ENCODE data around the gene RDM1. TPM values are rescaled to one million over a fixed set of nuclear protein-coding genes. Genes with fewer than 3 reads are reported as not detected.

Gene RDM1
- polyA plus RNA-seq, 1 donor: 5.6 TPM

- no peaks in the 10 kb centered on the region for H3K27me3 ChIP-seq (ENCODE audit: control insufficient read depth, insufficient read depth, low read length)
- peaks cover 25% of the 10 kb centered on the region for H3K4me1 ChIP-seq (ENCODE audit: control insufficient read depth, insufficient read depth, low read length)
- no peaks in the 10 kb centered on the region for H3K36me3 ChIP-seq (ENCODE audit: control insufficient read depth, insufficient read depth, low read length)
- peaks cover 7% of the 10 kb centered on the region for H3K9me3 ChIP-seq (ENCODE audit: control insufficient read depth, low read depth, low read length)
- DNase-seq: no peak
- no peak overlapping the region for H3K4me3 ChIP-seq (ENCODE audit: low read length)
- peak overlapping the region; percentile 95 for H3K27ac ChIP-seq (ENCODE audit: low read length)
- no CpG with 5 or more reads among the region's 1 CpG for WGBS (ENCODE audit: insufficient coverage, low lambda C conversion rate)
Observed at GRCh38 chr17:35914354-35914753, 16.2 kb downstream of the RDM1 start.

DNA sequence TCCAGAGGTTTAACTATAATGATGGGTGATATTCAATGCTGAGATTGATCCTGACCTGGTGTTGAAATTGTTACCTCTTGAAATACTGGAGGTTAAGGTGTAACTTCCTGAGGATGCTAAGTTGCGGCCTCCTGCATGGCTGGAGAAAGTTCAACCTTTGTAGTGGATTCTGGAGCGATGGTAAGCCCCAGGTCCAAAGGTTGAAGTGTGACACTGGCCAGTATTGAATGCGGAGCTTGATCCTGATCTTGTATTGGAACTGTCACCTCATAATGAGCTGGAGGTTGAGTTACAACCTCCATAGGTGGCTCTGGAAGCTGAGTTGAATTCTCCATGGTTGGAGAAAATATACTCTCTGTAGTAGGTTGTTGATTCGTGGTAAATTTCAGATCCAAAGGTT, 17.0 kb downstream of the RDM1 start:
- Histone ChIP-seq H3K4me3 (ENCODE audit: low read length) (no peak overlapping the region), H3K4me1 (ENCODE audit: control insufficient read depth, insufficient read depth, low read length) (peaks cover 25% of the 10 kb centered on the region), H3K27me3 (ENCODE audit: control insufficient read depth, insufficient read depth, low read length) (no peaks in the 10 kb centered on the region), H3K9me3 (ENCODE audit: control insufficient read depth, low read depth, low read length) (peaks cover 7% of the 10 kb centered on the region), H3K27ac (ENCODE audit: low read length) (peak overlapping the region; percentile 95), H3K36me3 (ENCODE audit: control insufficient read depth, insufficient read depth, low read length) (no peaks in the 10 kb centered on the region)
- WGBS (ENCODE audit: insufficient coverage, low lambda C conversion rate): no CpG with 5 or more reads among the region's 4 CpGs
- DNase-seq: peak in 1 of 2 donors; percentile 51

GRCh38 chr17:35912942-35913341, 17.6 kb downstream of the RDM1 start:
- Histone ChIP-seq H3K27me3 (ENCODE audit: control insufficient read depth, insufficient read depth, low read length) (no peaks in the 10 kb centered on the region), H3K36me3 (ENCODE audit: control insufficient read depth, insufficient read depth, low read length) (no peaks in the 10 kb centered on the region), H3K9me3 (ENCODE audit: control insufficient read depth, low read depth, low read length) (peaks cover 4% of the 10 kb centered on the region), H3K4me3 (ENCODE audit: low read length) (no peak overlapping the region), H3K27ac (ENCODE audit: low read length) (no peak overlapping the region), H3K4me1 (ENCODE audit: control insufficient read depth, insufficient read depth, low read length) (peaks cover 25% of the 10 kb centered on the region)
- DNase-seq: peak in 1 of 2 donors; percentile 40
- WGBS (ENCODE audit: insufficient coverage, low lambda C conversion rate): no CpG with 5 or more reads among the region's 2 CpGs

- H3K9me3 ChIP-seq (ENCODE audit: control insufficient read depth, low read depth, low read length): no peaks in the 10 kb centered on the region
- H3K27me3 ChIP-seq (ENCODE audit: control insufficient read depth, insufficient read depth, low read length): no peaks in the 10 kb centered on the region
- WGBS (ENCODE audit: insufficient coverage, low lambda C conversion rate): no CpG with 5 or more reads among the region's 3 CpGs
- no peaks in the 10 kb centered on the region for H3K36me3 ChIP-seq (ENCODE audit: control insufficient read depth, insufficient read depth, low read length)
- no peak overlapping the region for H3K27ac ChIP-seq (ENCODE audit: low read length)
- DNase-seq: no peak
- H3K4me1 ChIP-seq (ENCODE audit: control insufficient read depth, insufficient read depth, low read length): peaks cover 25% of the 10 kb centered on the region
- H3K4me3 ChIP-seq (ENCODE audit: low read length): no peak overlapping the region
Observed at GRCh38 chr17:35912339-35912912, 18.1 kb downstream of the RDM1 start.

DNA sequence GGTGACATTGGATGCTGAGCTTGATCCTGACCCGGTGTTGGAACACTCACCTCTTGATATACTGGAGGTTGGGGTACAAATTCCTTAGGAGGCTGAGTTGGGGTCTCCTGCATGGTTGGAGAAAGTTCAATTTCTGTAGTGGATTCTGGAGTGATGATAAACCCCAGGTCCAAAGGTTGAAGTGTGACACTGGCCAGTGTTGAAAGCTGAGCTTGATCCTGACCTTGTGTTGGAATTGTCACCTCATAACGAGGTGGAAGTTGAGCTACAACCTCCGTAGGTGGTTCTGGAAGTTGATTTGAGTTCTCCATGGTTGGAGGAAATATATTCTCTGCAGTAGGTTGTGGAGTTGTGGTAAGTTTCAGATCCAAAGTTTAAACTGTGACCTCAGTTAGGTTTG, 21.2 kb downstream of the RDM1 start:
- H3K27ac ChIP-seq (ENCODE audit: low read length): no peak overlapping the region
- H3K4me1 ChIP-seq (ENCODE audit: control insufficient read depth, insufficient read depth, low read length): peaks cover 20% of the 10 kb centered on the region
- no CpG with 5 or more reads among the region's 3 CpGs for WGBS (ENCODE audit: insufficient coverage, low lambda C conversion rate)
- no peaks in the 10 kb centered on the region for H3K36me3 ChIP-seq (ENCODE audit: control insufficient read depth, insufficient read depth, low read length)
- no peaks in the 10 kb centered on the region for H3K9me3 ChIP-seq (ENCODE audit: control insufficient read depth, low read depth, low read length)
- no peak overlapping the region for H3K4me3 ChIP-seq (ENCODE audit: low read length)
- no peaks in the 10 kb centered on the region for H3K27me3 ChIP-seq (ENCODE audit: control insufficient read depth, insufficient read depth, low read length)
- DNase-seq: peak in 1 of 2 donors; percentile 13

- Histone ChIP-seq H3K9me3 (ENCODE audit: control insufficient read depth, low read depth, low read length) (no peaks in the 10 kb centered on the region), H3K36me3 (ENCODE audit: control insufficient read depth, insufficient read depth, low read length) (no peaks in the 10 kb centered on the region), H3K4me1 (ENCODE audit: control insufficient read depth, insufficient read depth, low read length) (peaks cover 14% of the 10 kb centered on the region), H3K4me3 (ENCODE audit: low read length) (no peak overlapping the region), H3K27me3 (ENCODE audit: control insufficient read depth, insufficient read depth, low read length) (no peaks in the 10 kb centered on the region), H3K27ac (ENCODE audit: low read length) (no peak overlapping the region)
- 100% methylated on average over 1 of the region's 5 CpGs for WGBS (ENCODE audit: insufficient coverage, low lambda C conversion rate)
- DNase-seq: no peak
Observed at GRCh38 chr17:35907691-35908090, 22.9 kb downstream of the RDM1 start.

DNA sequence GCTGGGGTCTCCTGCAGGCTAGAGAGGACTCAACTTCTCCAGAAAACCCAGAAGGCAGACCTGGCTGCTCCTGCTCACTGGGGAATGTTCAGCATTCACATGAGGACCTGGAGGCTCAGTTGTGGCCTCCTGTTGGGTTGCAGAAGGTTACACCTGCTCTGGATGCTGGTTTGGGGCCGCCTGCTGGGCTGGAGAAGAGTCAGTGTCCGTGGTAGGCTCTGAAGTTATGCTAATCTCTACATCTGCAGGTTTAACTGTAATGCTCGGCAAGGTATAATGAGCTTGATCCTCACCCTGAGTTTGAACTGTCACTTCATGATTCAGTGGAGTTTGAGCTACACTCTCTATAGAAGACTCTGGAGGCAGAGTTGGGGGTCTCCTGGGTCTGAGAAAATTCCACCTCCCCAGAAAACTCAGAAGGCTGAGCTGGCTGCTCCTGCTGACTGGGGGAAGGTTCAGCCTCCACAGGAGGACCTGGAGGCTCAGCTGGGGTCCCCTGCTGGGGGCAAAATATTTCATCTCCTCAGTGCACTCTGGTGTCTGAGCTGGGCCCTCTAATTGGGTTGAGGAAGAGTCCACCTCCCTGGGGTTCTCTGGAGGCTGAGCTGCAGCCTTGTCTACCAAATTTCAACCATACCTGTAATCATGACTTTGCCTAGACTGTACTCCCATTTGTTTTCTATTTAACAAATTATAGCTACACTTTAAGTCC, 23.5 kb downstream of the RDM1 start:
- Histone ChIP-seq H3K27me3 (ENCODE audit: control insufficient read depth, insufficient read depth, low read length) (no peaks in the 10 kb centered on the region), H3K36me3 (ENCODE audit: control insufficient read depth, insufficient read depth, low read length) (no peaks in the 10 kb centered on the region), H3K4me1 (ENCODE audit: control insufficient read depth, insufficient read depth, low read length) (peaks cover 14% of the 10 kb centered on the region), H3K27ac (ENCODE audit: low read length) (peak overlapping the region; percentile 71), H3K9me3 (ENCODE audit: control insufficient read depth, low read depth, low read length) (no peaks in the 10 kb centered on the region), H3K4me3 (ENCODE audit: low read length) (no peak overlapping the region)
- WGBS (ENCODE audit: insufficient coverage, low lambda C conversion rate): no CpG with 5 or more reads among the region's 3 CpGs
- DNase-seq: no peak

DNA sequence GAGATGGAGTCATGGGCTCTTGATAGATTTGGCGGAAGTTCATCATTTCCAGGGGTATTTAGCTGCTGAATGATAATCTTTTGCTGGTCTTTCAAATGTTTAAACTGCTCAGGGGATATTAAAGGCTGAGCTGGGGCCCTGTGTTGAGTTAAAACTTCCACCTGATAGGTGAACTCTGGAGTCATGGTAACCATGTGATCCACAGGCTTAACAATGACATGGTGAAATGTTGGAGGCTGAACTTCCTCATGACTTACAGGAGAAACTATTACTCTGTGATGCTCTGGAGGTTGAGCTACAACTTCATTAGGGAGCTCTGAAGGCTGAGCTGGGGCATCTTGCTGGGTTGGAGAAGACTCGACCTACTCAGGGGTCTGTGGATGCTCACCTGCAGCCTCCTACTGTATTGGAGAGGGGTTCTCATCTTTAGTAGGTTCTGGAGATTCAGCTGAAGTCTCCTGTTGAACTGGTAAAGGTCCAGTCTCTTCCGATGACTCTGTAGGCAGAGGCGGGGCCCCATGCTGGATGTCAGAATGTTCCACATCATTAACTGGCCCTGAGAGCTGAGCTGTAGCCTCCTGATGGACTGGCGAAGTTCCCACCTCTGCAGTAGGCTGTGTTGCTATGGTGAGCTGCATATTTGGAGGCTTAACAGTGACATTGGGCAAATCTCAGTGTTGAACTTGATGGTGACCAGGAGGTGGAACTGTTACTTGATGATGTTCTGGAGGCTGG, 24.2 kb downstream of the RDM1 start:
- Histone ChIP-seq H3K27ac (ENCODE audit: low read length) (peak overlapping the region; percentile 71), H3K36me3 (ENCODE audit: control insufficient read depth, insufficient read depth, low read length) (no peaks in the 10 kb centered on the region), H3K9me3 (ENCODE audit: control insufficient read depth, low read depth, low read length) (no peaks in the 10 kb centered on the region), H3K4me3 (ENCODE audit: low read length) (no peak overlapping the region), H3K27me3 (ENCODE audit: control insufficient read depth, insufficient read depth, low read length) (no peaks in the 10 kb centered on the region), H3K4me1 (ENCODE audit: control insufficient read depth, insufficient read depth, low read length) (peaks cover 14% of the 10 kb centered on the region)
- no CpG with 5 or more reads among the region's 5 CpGs for WGBS (ENCODE audit: insufficient coverage, low lambda C conversion rate)
- DNase-seq: peak in 1 of 2 donors; percentile 76

DNA sequence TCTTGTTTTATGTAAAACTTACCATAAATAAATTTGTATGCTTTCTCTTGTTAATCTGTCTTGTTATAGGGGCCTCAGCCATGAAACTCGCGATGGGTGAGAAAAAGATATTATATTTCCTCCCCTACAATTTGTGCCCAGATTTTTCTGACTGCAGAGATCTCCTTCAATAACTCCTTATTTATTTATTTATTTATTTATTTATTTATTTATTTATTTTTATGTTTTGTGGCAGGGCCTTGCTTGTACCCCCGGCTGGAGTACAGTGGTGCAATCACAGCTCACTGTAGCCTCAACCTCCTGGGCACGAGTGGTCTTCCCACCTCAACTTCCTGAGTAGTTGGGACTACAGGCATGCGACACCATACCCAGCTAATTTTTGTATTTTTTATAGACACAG, 27.1 kb downstream of the RDM1 start:
- H3K4me3 ChIP-seq (ENCODE audit: low read length): no peak overlapping the region
- H3K36me3 ChIP-seq (ENCODE audit: control insufficient read depth, insufficient read depth, low read length): no peaks in the 10 kb centered on the region
- 100% methylated on average over 3 of the region's 5 CpGs for WGBS (ENCODE audit: insufficient coverage, low lambda C conversion rate)
- no peaks in the 10 kb centered on the region for H3K9me3 ChIP-seq (ENCODE audit: control insufficient read depth, low read depth, low read length)
- no peak overlapping the region for H3K27ac ChIP-seq (ENCODE audit: low read length)
- peaks cover 14% of the 10 kb centered on the region for H3K4me1 ChIP-seq (ENCODE audit: control insufficient read depth, insufficient read depth, low read length)
- DNase-seq: no peak
- H3K27me3 ChIP-seq (ENCODE audit: control insufficient read depth, insufficient read depth, low read length): no peaks in the 10 kb centered on the region

GRCh38 chr17:35901631-35902175, 28.9 kb downstream of the RDM1 start:
- Histone ChIP-seq H3K36me3 (ENCODE audit: control insufficient read depth, insufficient read depth, low read length) (no peaks in the 10 kb centered on the region), H3K9me3 (ENCODE audit: control insufficient read depth, low read depth, low read length) (no peaks in the 10 kb centered on the region), H3K27me3 (ENCODE audit: control insufficient read depth, insufficient read depth, low read length) (no peaks in the 10 kb centered on the region), H3K27ac (ENCODE audit: low read length) (no peak overlapping the region), H3K4me3 (ENCODE audit: low read length) (no peak overlapping the region), H3K4me1 (ENCODE audit: control insufficient read depth, insufficient read depth, low read length) (peaks cover 11% of the 10 kb centered on the region)
- no CpG with 5 or more reads among the region's 9 CpGs for WGBS (ENCODE audit: insufficient coverage, low lambda C conversion rate)
- DNase-seq: no peak

All from large intestine (tissue), 3 donors.